ENCODE results near the gene TBX3. TPM values are rescaled to one million over a fixed set of nuclear protein-coding genes. Genes with fewer than 3 reads are reported as not detected.
A peak's percentile ranks its signal among the peaks of the same experiment; 100 is the strongest.
"Not testable (repeated sequence)": the region's sequence is repeated elsewhere in the genome, so short reads cannot be mapped to it uniquely, and the experiment has no call there.

Gene TBX3
- total RNA-seq, result not detected

- Mint-ChIP-seq H3K27me3 (peaks cover 95% of the 10 kb centered on the region), H3K9me3 (peaks cover 9% of the 10 kb centered on the region), H3K4me1 (peaks cover 21% of the 10 kb centered on the region), H3K36me3 (peaks cover 9% of the 10 kb centered on the region), H3K4me3 (peak within 1 kb of the TSS; percentile 77), H3K27ac (peak within 1 kb of the TSS; percentile 63)
- ATAC-seq (ENCODE audit: low read depth) (peak; percentile 61), DNase-seq (no peak)
- POLR2A ChIA-PET, result no interaction called here
These were observed at the start of gene TBX3 for GRCh38 chr12:114684098-114684869. TSS of gene TBX3 (minus strand) at chr12:114684175. CDS start at chr12:114683200, 975 bp downstream.

- Mint-ChIP-seq H3K27me3 (peaks cover 22% of the 10 kb centered on the region), H3K9me3 (no peaks in the 10 kb centered on the region), H3K4me3 (no peak overlapping the region), H3K27ac (no peak overlapping the region), H3K36me3 (peaks cover 1% of the 10 kb centered on the region), H3K4me1 (no peaks in the 10 kb centered on the region)
- POLR2A ChIA-PET, result no interaction called here
- DNase-seq (no peak), ATAC-seq (ENCODE audit: low read depth) (no peak)
These were observed 48.6 kb upstream of the TBX3 start for GRCh38 chr12:114732426-114733030.

GRCh38 chr12:114729731-114730130 lies 45.8 kb upstream of the TBX3 start:
- ATAC-seq (ENCODE audit: low read depth), result no peak
- POLR2A ChIA-PET, result no interaction called here
- H3K9me3 Mint-ChIP-seq, result no peaks in the 10 kb centered on the region
- H3K4me3 Mint-ChIP-seq, result no peak overlapping the region
- DNase-seq, result no peak
- no peaks in the 10 kb centered on the region for H3K36me3 Mint-ChIP-seq
- no peak overlapping the region for H3K27ac Mint-ChIP-seq
- peaks cover under 1% of the 10 kb centered on the region for H3K27me3 Mint-ChIP-seq
- no peaks in the 10 kb centered on the region for H3K4me1 Mint-ChIP-seq

GRCh38 chr12:114726092-114726710 lies 42.2 kb upstream of the TBX3 start:
- no peaks in the 10 kb centered on the region for H3K27me3 Mint-ChIP-seq
- DNase-seq (no peak), ATAC-seq (ENCODE audit: low read depth) (no peak)
- no peak overlapping the region for H3K4me3 Mint-ChIP-seq
- no peaks in the 10 kb centered on the region for H3K4me1 Mint-ChIP-seq
- POLR2A ChIA-PET, result no interaction called here
- H3K27ac Mint-ChIP-seq, result no peak overlapping the region
- no peaks in the 10 kb centered on the region for H3K36me3 Mint-ChIP-seq
- no peaks in the 10 kb centered on the region for H3K9me3 Mint-ChIP-seq

- ATAC-seq (ENCODE audit: low read depth); H3K4me1 Mint-ChIP-seq; POLR2A ChIA-PET; H3K9me3 Mint-ChIP-seq; H3K27ac Mint-ChIP-seq; H3K36me3 Mint-ChIP-seq; DNase-seq; H3K4me3 Mint-ChIP-seq; H3K27me3 Mint-ChIP-seq: not testable (repeated sequence)
These were observed 38.2 kb upstream of the TBX3 start for GRCh38 chr12:114722176-114722575.

- ATAC-seq (ENCODE audit: low read depth), result no peak
- H3K4me3 Mint-ChIP-seq, result no peak overlapping the region
- POLR2A ChIA-PET, result no interaction called here
- no peaks in the 10 kb centered on the region for H3K36me3 Mint-ChIP-seq
- no peaks in the 10 kb centered on the region for H3K27me3 Mint-ChIP-seq
- no peak for DNase-seq
- H3K27ac Mint-ChIP-seq, result no peak overlapping the region
- no peaks in the 10 kb centered on the region for H3K9me3 Mint-ChIP-seq
- H3K4me1 Mint-ChIP-seq, result no peaks in the 10 kb centered on the region
These were observed 37.3 kb upstream of the TBX3 start for GRCh38 chr12:114721266-114721665.

GRCh38 chr12:114713466-114714215 lies 29.7 kb upstream of the TBX3 start:
- no peak for DNase-seq
- no peak for ATAC-seq (ENCODE audit: low read depth)
- Mint-ChIP-seq H3K4me1 (no peaks in the 10 kb centered on the region), H3K36me3 (no peaks in the 10 kb centered on the region), H3K9me3 (peaks cover 3% of the 10 kb centered on the region), H3K27me3 (no peaks in the 10 kb centered on the region), H3K4me3 (no peak overlapping the region), H3K27ac (no peak overlapping the region)
- POLR2A ChIA-PET, result no interaction called here

- H3K4me1 Mint-ChIP-seq, result no peaks in the 10 kb centered on the region
- no peaks in the 10 kb centered on the region for H3K36me3 Mint-ChIP-seq
- no peaks in the 10 kb centered on the region for H3K27me3 Mint-ChIP-seq
- H3K4me3 Mint-ChIP-seq, result no peak overlapping the region
- H3K9me3 Mint-ChIP-seq, result peaks cover 4% of the 10 kb centered on the region
- no peak for ATAC-seq (ENCODE audit: low read depth)
- H3K27ac Mint-ChIP-seq, result no peak overlapping the region
- POLR2A ChIA-PET, result no interaction called here
- DNase-seq, result no peak
These were observed 27.7 kb upstream of the TBX3 start for GRCh38 chr12:114711689-114712152.

- POLR2A ChIA-PET, result no interaction called here
- Mint-ChIP-seq H3K4me3 (no peak overlapping the region), H3K36me3 (no peaks in the 10 kb centered on the region), H3K9me3 (peaks cover 4% of the 10 kb centered on the region), H3K27me3 (no peaks in the 10 kb centered on the region), H3K4me1 (no peaks in the 10 kb centered on the region), H3K27ac (no peak overlapping the region)
- DNase-seq, result no peak
- ATAC-seq (ENCODE audit: low read depth), result no peak
These were observed 26.2 kb upstream of the TBX3 start for GRCh38 chr12:114710151-114710550.

GRCh38 chr12:114709112-114709511 lies 25.1 kb upstream of the TBX3 start:
- Mint-ChIP-seq H3K27me3 (no peaks in the 10 kb centered on the region), H3K9me3 (peaks cover 1% of the 10 kb centered on the region), H3K4me1 (no peaks in the 10 kb centered on the region), H3K36me3 (no peaks in the 10 kb centered on the region), H3K4me3 (no peak overlapping the region), H3K27ac (no peak overlapping the region)
- POLR2A ChIA-PET, result no interaction called here
- ATAC-seq (ENCODE audit: low read depth), result no peak
- DNase-seq, result no peak

- not testable (repeated sequence) for H3K27me3 Mint-ChIP-seq; H3K9me3 Mint-ChIP-seq; H3K36me3 Mint-ChIP-seq; ATAC-seq (ENCODE audit: low read depth); H3K4me3 Mint-ChIP-seq; H3K4me1 Mint-ChIP-seq; DNase-seq
- POLR2A ChIA-PET, result interaction anchor here (0.6 kb wide), 1 partner anchor 890 kb away, joined by 7 read pairs; no protein-coding TSS in a partner anchor
- H3K27ac Mint-ChIP-seq, result peak overlapping the region; percentile 42
These were observed 24.6 kb upstream of the TBX3 start for GRCh38 chr12:114708598-114708997.

GRCh38 chr12:114704096-114704495 lies 20.1 kb upstream of the TBX3 start:
- H3K27me3 Mint-ChIP-seq, result peaks cover 34% of the 10 kb centered on the region
- H3K4me1 Mint-ChIP-seq, result no peaks in the 10 kb centered on the region
- no peak overlapping the region for H3K27ac Mint-ChIP-seq
- peaks cover 1% of the 10 kb centered on the region for H3K9me3 Mint-ChIP-seq
- no peak for ATAC-seq (ENCODE audit: low read depth)
- no peak overlapping the region for H3K4me3 Mint-ChIP-seq
- H3K36me3 Mint-ChIP-seq, result no peaks in the 10 kb centered on the region
- POLR2A ChIA-PET, result no interaction called here
- no peak for DNase-seq

GRCh38 chr12:114703060-114703493 lies 19.1 kb upstream of the TBX3 start:
- H3K4me1 Mint-ChIP-seq, result no peaks in the 10 kb centered on the region
- peaks cover 44% of the 10 kb centered on the region for H3K27me3 Mint-ChIP-seq
- ATAC-seq (ENCODE audit: low read depth), result no peak
- POLR2A ChIA-PET, result no interaction called here
- H3K27ac Mint-ChIP-seq, result no peak overlapping the region
- no peaks in the 10 kb centered on the region for H3K36me3 Mint-ChIP-seq
- no peaks in the 10 kb centered on the region for H3K9me3 Mint-ChIP-seq
- no peak for DNase-seq
- H3K4me3 Mint-ChIP-seq, result no peak overlapping the region

All from activated naive CD8-positive, alpha-beta T cell treated with anti-CD3 and anti-CD28 coated beads, Interleukin-2, amount 10 ng/mL, durations not matched to agents 7 days and 5 days (primary cell).